Measurements from ENCODE around the gene SLC8A1. TPM values are rescaled to one million over a fixed set of nuclear protein-coding genes. Genes with fewer than 3 reads are reported as not detected.

Gene SLC8A1
- total RNA-seq, 1 experiment from 2014 or later: 0.43 TPM

DNA sequence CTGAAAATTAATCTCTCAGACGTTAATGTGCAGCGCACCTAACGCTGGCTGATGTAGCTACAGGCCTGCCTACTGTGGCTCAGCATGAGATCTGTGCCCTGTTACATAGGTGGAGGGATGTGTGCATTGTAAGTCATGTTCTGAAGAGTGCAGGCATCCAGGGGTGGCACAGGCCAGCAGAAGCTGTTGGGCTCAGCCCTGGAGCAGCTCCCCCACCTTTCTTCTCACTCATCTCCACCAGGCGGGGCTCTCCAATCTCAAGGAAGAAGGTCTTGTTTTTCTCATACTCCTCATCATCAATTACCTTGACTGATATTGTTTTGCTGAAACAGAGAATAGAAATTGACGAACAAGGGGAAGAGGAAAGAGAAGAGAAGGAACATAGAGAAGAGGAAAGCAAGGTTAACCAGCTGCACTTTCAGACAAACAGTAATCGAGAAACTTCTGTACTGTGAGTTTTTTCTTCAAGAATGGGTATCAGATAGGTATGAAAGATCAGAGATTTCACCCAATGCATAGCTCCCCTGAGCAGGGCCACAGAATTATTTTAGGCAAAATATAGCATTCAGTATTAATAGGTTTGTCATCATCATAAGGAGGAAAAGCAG, 273.6 kb downstream of the SLC8A1 start:
- CTCF ChIA-PET: no interaction called here
- Mint-ChIP-seq H3K4me3 (ENCODE audit: unreplicated experiment) (no peak overlapping the region), H3K9me3 (ENCODE audit: unreplicated experiment) (no peaks in the 10 kb centered on the region), H3K4me1 (ENCODE audit: low read depth, unreplicated experiment) (no peaks in the 10 kb centered on the region), H3K27me3 (ENCODE audit: insufficient read depth, unreplicated experiment) (peaks cover 5% of the 10 kb centered on the region), H3K36me3 (ENCODE audit: insufficient read depth, unreplicated experiment) (no peaks in the 10 kb centered on the region), H3K27ac (ENCODE audit: unreplicated experiment) (no peak overlapping the region)
- TF ChIP-seq, protein P1, sequence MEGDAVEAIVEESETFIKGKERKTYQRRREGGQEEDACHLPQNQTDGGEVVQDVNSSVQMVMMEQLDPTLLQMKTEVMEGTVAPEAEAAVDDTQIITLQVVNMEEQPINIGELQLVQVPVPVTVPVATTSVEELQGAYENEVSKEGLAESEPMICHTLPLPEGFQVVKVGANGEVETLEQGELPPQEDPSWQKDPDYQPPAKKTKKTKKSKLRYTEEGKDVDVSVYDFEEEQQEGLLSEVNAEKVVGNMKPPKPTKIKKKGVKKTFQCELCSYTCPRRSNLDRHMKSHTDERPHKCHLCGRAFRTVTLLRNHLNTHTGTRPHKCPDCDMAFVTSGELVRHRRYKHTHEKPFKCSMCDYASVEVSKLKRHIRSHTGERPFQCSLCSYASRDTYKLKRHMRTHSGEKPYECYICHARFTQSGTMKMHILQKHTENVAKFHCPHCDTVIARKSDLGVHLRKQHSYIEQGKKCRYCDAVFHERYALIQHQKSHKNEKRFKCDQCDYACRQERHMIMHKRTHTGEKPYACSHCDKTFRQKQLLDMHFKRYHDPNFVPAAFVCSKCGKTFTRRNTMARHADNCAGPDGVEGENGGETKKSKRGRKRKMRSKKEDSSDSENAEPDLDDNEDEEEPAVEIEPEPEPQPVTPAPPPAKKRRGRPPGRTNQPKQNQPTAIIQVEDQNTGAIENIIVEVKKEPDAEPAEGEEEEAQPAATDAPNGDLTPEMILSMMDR (IDR thresholded peaks at IDR 0.05; ENCODE audit: insufficient read depth in 1 of 2, low read depth in 1 of 2, low read length in 1 of 2, severe bottlenecking in 1 of 2, unreplicated experiment in 1 of 2): no peak
- H3K9me3 ChIP-seq: no peaks in the 10 kb centered on the region
- H3K4me3 ChIP-seq (ENCODE audit: low read depth, low read length): no peak overlapping the region
- POLR2A ChIA-PET: no interaction called here
- H3K27me3 ChIP-seq (replicated peaks; ENCODE audit: control insufficient read depth, insufficient read depth, low read length): no peaks in the 10 kb centered on the region
- DNase-seq: no peak
- H3K36me3 ChIP-seq (ENCODE audit: control insufficient read depth, insufficient read depth, low read length): no peaks in the 10 kb centered on the region
- intact Hi-C loops (cut with micrococcal nuclease; ENCODE audit: unreplicated experiment): no loop called here
- no TSS peak for BruUV-seq (replicated peaks)
- H3K4me1 ChIP-seq: no peaks in the 10 kb centered on the region

DNA sequence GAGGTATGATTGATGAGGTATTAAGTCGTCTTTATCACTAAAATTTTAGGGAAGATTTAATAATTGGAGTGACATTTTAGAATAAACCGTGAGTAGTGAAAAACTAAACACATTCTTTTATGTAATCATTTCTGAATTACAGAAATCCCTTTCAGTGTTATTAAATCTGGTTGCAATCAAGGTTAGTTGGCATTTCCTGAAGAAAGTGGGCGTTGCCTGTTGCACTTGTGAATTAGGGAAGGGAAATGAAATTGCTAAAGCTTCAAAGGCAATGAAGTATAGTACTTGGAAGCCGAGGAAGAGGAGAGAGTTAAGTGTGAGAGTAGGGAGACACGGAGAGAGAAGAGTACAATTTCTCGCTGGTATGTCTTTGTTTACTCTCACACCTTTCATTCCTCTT, 274.5 kb downstream of the SLC8A1 start:
- no peak for DNase-seq
- no TSS peak for BruUV-seq (replicated peaks)
- ChIA-PET CTCF (no interaction called here), POLR2A (no interaction called here)
- Mint-ChIP-seq H3K4me1 (ENCODE audit: low read depth, unreplicated experiment) (no peaks in the 10 kb centered on the region), H3K27ac (ENCODE audit: unreplicated experiment) (no peak overlapping the region), H3K9me3 (ENCODE audit: unreplicated experiment) (no peaks in the 10 kb centered on the region), H3K27me3 (ENCODE audit: insufficient read depth, unreplicated experiment) (peaks cover 3% of the 10 kb centered on the region), H3K4me3 (ENCODE audit: unreplicated experiment) (no peak overlapping the region), H3K36me3 (ENCODE audit: insufficient read depth, unreplicated experiment) (no peaks in the 10 kb centered on the region)
- no peaks in the 10 kb centered on the region for H3K27me3 ChIP-seq (replicated peaks; ENCODE audit: control insufficient read depth, insufficient read depth, low read length)
- H3K4me3 ChIP-seq (ENCODE audit: low read depth, low read length): no peak overlapping the region
- intact Hi-C loops (cut with micrococcal nuclease; ENCODE audit: unreplicated experiment): no loop called here
- H3K4me1 ChIP-seq: no peaks in the 10 kb centered on the region
- no peaks in the 10 kb centered on the region for H3K9me3 ChIP-seq
- TF ChIP-seq, protein P1 (IDR thresholded peaks at IDR 0.05; ENCODE audit: insufficient read depth in 1 of 2, low read depth in 1 of 2, low read length in 1 of 2, severe bottlenecking in 1 of 2, unreplicated experiment in 1 of 2): no peak
- H3K36me3 ChIP-seq (ENCODE audit: control insufficient read depth, insufficient read depth, low read length): no peaks in the 10 kb centered on the region

DNA sequence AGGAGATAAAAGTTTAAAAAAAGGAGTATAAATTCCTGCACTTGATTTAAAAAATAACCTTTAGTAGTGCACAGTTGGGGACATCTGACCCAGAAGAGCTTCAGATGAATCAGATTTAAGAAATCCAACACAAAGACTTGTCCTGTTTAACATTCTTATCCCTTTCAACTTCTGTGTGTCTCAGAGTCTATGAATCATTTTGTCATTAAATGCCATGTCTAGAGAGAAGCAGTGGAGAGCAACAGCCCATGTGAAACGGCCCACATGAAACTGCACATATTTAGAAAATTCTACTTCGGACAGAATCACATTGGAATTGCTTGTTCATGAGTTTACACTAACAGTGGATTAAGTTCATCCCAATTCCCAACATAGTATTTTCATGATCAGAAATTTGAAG, 278.6 kb downstream of the SLC8A1 start:
- peaks cover 6% of the 10 kb centered on the region for H3K27me3 Mint-ChIP-seq (ENCODE audit: insufficient read depth, unreplicated experiment)
- POLR2A ChIA-PET: no interaction called here

More for the DNA sequence above, 278.6 kb downstream of the SLC8A1 start:
- no peaks in the 10 kb centered on the region for H3K36me3 Mint-ChIP-seq (ENCODE audit: insufficient read depth, unreplicated experiment)
- DNase-seq: no peak
- no peaks in the 10 kb centered on the region for H3K36me3 ChIP-seq (ENCODE audit: control insufficient read depth, insufficient read depth, low read length)
- H3K9me3 Mint-ChIP-seq (ENCODE audit: unreplicated experiment): no peaks in the 10 kb centered on the region
- intact Hi-C loops (cut with micrococcal nuclease; ENCODE audit: unreplicated experiment): no loop called here
- no peaks in the 10 kb centered on the region for H3K9me3 ChIP-seq
- no peak overlapping the region for H3K4me3 Mint-ChIP-seq (ENCODE audit: unreplicated experiment)
- peaks cover 2% of the 10 kb centered on the region for H3K4me1 Mint-ChIP-seq (ENCODE audit: low read depth, unreplicated experiment)
- BruUV-seq (replicated peaks): no TSS peak
- H3K27me3 ChIP-seq (replicated peaks; ENCODE audit: control insufficient read depth, insufficient read depth, low read length): no peaks in the 10 kb centered on the region
- no peak overlapping the region for H3K4me3 ChIP-seq (ENCODE audit: low read depth, low read length)
- TF ChIP-seq, protein P1 (IDR thresholded peaks at IDR 0.05; ENCODE audit: insufficient read depth in 1 of 2, low read depth in 1 of 2, low read length in 1 of 2, severe bottlenecking in 1 of 2, unreplicated experiment in 1 of 2): no peak
- no peak overlapping the region for H3K27ac Mint-ChIP-seq (ENCODE audit: unreplicated experiment)
- H3K4me1 ChIP-seq: peaks cover 7% of the 10 kb centered on the region
- CTCF ChIA-PET: no interaction called here

All from Caco-2 (cell line).